GM18505 (cell line): ENCODE data around the gene FAM219A.

Experiments
- ATAC-seq: cut with Tn5 transposase; IDR thresholded peaks from one replicate; pipeline ENCODE4 v1.9.1; 2021; ENCODE audit not compliant: unreplicated experiment
- POLR2A ChIP-seq: IDR thresholded peaks from 4 replicates; pipeline ENCODE4 v1.6.1; 2011; ENCODE audit warnings: borderline replicate concordance; ENCODE audit not compliant: insufficient read depth, insufficient read length; ENCODE audit errors: extremely low read depth

FAM219A gene, protein sequence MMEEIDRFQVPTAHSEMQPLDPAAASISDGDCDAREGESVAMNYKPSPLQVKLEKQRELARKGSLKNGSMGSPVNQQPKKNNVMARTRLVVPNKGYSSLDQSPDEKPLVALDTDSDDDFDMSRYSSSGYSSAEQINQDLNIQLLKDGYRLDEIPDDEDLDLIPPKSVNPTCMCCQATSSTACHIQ

DNA sequence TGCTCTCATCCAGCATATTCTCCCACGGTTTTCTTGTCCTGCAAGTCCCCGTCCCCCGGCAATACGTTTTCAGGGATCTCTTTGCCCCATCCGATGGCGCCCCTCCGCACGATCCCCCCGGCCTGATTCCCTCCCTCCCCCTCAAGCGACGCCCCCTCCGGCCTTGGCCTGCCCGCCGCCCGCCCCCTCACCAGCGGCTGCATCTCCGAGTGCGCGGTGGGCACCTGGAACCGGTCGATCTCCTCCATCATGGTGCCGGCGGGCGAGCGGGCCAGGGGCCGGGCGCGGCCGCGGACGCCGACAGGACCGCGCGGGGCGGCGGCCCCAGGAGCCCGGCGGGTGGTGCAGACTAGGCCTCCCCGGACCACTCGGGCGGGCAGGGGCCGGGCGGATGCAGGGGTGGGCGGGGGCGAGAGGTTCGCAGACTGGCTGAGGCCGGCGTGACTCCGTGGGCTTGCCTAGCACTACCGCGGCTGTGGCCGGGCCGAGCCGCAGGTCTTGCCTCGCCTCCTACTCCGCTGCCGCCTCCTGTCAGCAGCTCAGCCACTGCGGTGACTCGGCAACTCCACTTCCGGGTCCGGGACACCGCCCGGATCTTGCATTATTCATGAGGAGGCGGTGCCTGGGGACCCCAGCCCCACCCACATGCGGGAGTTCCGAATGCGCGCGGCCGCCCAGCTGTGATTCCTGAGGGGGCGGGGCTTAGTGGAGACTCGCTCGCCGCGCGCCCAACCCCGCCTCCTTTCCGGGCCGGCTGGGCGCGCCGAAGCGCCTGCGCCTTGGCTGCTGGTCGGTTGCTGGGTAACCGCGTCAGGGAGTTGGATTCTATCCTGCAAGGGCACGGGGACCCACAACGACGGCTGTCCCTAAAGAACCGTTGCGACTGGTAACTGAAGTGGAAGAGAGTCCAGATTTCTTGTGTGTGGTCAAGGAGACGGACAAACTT is at the start of gene FAM219A, which contains the start of gene DNAI1:
FAM219A (minus strand) TSS at position 558 of the 946 bp plus-strand sequence; CDS start at position 251, 307 bp downstream.
DNAI1 (plus strand) TSS at position 793 of the 946 bp plus-strand sequence. CDS start 201 bp downstream, outside the sequence.
- peak; percentile 96 for ATAC-seq
- peak; percentile 68 for TF ChIP-seq POLR2A

DNA sequence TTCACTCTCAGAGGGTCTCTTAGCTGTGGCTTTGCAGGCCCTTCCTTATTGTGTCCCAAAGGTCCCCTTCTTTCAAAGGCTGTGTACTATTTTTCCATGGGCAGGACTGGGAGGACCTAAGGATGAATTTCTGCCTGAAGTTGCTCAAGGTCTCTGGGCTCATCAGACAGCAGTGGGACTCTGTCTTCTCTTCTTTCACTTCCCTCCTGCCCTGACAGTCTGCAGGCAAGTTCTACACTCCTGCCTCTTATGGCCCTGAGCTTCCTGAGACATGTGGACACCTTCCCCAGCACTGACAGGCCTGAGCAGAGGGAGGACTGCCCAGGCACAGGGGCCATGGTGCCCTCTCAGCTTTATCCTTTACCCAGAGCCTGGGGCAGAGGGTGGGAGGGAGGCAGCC is 49.6 kb upstream of the FAM219A start:
- ATAC-seq: no peak
- TF ChIP-seq POLR2A: no peak

DNA sequence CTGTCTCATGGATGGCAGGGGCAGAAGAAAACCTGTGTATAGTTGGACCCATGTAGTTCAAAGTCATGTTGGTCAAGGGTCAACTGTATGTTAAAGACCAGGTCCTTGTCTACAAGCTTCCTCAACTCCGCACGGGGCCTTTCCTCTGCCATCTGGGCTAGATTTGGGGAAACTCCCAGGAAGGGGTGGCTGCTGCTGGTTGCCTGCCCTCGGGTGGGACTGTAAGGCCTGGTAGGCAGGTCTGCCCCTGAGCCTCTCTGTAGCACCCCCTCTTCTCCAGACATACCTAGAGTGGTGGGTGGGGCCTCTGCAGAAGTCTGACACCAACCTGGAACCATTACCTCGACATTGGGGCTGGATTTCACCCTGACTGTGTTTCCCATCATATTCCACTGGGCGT is 49.2 kb upstream of the FAM219A start:
- no peak for ATAC-seq
- TF ChIP-seq POLR2A: no peak

DNA sequence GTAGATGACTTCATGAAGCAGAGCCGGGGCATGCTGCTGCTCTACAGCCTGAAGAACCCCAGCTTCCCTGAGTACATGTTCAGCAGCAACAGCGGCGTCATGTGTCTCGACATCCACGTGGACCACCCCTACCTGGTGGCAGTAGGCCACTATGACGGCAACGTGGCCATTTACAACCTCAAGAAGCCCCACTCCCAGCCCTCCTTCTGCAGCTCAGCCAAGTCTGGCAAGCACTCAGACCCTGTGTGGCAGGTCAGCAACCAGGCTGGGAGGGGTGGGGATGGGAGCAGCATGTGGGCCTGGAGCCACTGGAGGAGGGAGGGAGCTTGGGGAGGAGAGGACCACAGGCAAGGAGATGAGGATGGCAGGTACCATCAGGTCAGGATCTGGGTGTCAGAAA is 48.3 kb upstream of the FAM219A start:
- no peak for TF ChIP-seq POLR2A
- ATAC-seq: no peak

DNA sequence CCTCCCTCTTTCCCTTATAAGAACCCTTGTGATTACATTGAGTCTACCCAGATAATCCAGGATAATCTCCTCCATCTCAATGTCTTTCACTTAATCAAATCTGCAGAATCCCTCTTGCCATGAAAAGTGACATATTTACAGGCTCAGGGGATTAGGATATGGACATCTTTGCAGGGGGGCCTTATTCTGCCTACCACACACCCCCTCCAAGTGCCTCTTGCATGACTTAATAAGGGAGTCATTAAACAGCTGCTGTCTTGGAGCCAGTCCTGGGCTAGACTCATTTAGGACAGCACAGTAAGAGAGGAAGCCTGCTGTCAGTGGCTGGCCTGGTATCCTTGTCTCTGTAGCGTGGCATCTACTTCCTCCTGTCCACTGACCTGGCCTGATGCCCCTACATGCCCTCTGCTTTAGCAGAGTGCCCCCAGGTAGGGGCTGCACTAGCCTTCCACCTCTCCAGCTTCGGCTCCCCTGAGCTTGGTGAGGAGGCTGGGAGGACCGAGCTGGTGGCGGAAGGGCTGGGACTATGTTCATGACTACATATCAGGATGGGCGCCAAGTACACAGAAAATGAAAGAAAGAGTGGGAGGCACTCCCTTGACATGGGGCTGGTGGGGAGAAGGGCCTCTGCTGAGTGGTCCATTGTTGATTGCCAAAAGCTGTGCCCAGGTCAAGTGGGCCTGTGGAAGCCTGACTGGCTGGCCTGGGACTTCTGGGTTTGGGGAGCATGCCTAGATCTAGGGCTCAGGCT is 47.2 kb upstream of the FAM219A start:
- no peak for ATAC-seq
- TF ChIP-seq POLR2A: no peak

DNA sequence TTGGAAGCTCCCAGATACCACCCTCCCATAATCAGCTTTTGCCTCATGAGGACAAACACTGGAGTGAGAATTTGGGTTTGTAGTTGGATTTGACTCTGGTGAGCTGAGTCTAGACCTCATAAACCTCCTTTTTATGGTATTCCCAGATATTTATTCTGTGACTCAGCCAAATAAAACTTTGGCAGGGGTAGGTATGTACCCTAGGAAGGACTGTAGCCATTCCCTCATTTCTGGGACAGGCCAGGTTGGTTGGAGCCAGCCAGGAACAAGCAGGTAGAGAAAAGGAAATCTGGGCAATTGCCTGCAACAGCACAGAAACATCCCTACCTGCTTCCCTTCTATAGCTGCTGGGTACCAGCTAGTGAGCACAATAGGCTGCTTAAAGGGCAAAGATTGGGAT is 45.0 kb upstream of the FAM219A start:
- ATAC-seq: no peak
- no peak for TF ChIP-seq POLR2A

DNA sequence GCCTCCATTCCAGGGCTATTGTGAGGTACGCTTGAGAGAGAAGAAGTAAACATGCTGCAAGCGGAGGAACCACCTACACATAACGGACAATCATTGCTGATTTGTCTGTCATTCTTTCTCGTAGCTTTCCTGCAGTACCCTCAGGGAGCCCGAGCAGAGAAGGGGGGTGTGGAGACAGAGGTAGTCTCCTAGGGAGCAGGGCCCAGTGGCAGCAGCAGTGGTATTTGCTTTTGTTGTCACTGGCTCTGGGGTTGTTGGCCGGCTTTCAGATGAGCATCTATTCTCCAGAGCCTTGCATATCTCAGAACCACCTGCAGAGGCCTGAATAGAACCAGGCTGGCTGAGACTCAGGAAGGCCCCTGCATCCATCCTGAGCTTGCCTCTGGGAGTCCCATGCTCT is 44.5 kb upstream of the FAM219A start:
- TF ChIP-seq POLR2A: no peak
- no peak for ATAC-seq

DNA sequence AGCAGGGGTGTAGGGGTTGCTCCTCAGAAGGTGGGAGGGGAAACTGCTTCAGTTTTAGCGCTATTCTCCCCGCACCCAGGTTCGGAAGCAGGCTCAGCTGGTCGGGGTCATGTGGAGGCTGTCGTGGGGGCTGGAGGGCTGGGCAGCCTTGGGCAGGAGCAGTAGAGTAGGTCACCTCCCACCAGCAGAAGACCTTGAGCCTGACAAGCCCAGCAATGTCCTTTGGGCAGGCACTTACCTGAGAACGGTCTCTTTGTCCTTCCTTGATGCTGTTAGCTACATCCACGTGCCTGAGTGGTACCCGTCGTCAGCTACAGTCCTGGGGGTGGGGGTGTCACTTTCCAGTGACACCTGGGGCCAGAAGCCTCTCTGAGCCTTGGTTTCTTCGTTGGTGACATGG is 44.1 kb upstream of the FAM219A start:
- no peak for TF ChIP-seq POLR2A
- ATAC-seq: no peak

DNA sequence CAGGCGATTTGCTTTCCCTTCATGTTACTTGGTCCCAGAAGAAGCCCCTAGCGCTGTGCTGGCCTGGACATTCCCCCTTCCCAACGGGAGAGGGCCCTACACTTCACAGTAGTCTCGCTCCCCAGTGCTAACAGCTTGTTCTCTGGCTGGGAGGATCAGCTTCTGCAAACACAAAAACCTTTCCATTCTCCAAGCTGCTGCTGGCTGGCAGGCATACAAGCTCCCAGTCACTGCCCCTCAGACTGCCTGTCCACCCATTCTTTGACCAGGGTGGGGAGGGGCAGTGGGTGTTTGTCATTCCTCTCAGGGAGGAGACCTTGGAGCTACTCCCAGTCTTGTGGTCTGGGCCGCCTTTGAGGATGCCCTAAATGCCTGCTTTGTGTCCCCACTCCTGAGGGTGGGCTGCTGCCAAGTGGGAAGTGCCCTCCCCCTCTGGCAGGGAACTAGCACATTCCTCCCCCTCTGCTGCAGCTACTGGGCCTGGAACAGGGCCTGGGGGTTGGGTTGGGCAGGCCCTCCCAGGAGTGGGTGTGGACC is 43.6 kb upstream of the FAM219A start:
- no peak for TF ChIP-seq POLR2A
- ATAC-seq: no peak

DNA sequence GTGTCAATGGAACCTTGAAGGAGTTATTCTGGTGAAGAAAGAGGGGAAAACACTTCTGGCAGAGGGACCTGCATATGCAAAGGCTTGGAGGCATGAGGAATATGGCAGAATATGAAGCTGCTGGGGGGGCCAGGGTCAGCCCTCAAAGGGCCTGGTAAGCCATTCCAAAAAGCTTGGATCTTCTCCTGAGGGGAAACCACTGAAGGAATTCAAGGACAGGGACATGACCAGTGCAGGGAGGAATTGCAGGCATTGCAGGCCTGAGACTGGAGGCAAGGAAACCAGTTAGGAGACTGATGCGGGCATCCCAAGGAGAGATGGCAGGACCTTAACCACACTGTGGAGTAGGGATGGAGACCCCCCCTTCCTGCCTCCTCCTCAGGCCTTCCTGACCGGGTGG is 43.0 kb upstream of the FAM219A start:
- no peak for TF ChIP-seq POLR2A
- no peak for ATAC-seq

DNA sequence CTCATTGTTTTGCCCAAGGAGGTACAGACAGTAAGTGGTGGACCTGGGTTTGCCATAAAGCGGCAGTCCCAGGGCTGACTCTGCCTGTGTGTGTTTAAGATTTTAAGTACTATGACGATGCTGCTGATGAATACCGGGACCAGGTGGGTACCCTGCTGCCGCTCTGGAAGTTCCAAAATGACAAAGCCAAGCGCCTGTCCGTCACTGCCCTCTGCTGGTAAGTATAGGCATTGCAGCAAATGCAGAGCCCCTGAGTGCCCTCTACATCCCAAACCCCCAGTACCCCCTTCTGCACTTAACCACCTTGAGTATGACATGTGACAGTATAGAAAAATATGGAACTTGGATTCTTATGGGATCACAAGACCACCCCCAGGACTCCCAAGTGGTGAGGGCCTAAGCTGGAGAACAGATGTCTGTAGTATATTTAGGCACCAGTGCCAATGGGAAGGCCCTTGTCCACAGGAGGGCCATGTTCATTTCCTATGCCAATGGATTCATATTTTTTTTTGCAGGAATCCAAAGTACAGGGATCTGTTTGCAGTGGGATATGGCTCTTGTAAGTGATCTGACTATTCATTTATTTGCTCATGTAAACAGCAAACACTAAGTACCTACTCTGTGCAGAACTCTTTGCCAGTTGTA is 42.4 kb upstream of the FAM219A start:
- no peak for TF ChIP-seq POLR2A
- no peak for ATAC-seq

DNA sequence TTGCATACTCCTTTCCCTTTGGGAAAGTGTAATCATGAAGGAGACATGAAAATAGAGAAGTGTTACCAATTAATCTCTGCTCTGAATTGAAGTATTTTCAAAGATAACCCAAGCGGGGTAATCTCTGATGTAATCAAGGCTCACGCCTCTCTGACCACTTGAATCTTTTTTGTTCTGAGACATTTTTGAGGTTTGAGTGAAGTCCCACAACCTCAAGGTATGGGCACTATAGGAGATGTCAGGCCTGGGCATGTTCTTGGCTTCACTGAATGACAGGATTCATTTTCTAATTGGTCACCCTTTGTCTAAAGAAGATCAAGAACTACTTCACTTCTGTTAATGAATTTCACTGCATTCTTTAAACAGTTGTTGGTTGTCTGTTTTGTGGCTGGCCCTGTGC is 40.7 kb upstream of the FAM219A start:
- no peak for ATAC-seq
- no peak for TF ChIP-seq POLR2A

DNA sequence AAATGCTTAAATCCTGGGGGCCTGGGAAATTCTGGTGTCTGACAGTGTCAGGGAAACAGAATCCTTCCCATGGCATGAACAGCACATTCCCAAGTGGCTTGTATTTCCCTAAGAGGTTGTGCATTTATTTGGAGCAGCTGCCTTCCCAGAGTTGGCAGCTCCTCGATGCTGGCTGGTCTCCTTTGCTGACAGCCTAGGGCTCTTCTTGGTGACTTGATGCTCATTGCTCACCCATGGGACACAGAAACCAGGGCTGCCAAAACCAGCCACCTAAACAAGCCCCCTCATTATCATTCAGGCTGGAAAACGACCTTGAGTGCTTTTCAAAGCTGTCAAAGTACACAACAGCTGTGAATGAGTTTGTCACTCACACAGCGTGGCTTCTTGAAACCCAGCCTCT is 40.2 kb upstream of the FAM219A start:
- ATAC-seq: no peak
- TF ChIP-seq POLR2A: no peak

DNA sequence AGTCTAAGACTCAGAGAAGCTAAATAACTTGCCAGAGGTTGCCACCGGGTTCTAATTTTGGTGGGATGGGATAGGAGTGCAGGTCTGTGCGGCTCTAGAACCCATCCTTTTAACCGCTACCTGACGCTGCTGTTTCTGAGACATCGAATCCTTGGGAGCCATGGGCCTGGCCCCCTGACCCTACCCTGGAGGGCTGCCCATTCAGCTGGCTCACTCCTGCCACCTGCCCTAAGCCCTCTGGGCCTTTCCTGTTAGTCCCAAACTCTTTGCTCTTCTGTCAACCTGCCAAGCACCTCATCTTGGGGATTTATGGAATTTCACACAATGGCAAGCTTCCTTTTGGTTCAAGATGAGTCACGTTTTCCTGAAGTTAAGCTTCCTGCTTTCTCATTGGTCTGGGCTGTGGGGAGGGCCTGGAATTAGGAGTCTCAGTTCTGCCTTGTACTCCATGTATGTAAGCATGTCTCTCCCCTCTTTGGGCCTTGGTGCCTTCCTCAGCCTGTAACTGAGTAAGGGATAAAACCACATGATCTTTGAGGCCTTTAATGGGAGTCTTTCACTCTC is 37.9 kb upstream of the FAM219A start:
- no peak for ATAC-seq
- TF ChIP-seq POLR2A: no peak
